HCT116 (cell line): ENCODE data around the gene PLEKHH2. TPM values are rescaled to one million over a fixed set of nuclear protein-coding genes. Genes with fewer than 3 reads are reported as not detected.

Experiments used
- ATAC-seq: fragments of 200-7000 bp; cut with Tn5 transposase; 2 replicates; pipeline ENCODE4 v1.9.1; 2020; ENCODE audit warnings: mild to moderate bottlenecking, moderate library complexity
- BruUV-seq: library from RNA; stranded (reverse); fragments of 400-500 nt; replicated peaks from 2 replicates; lab custom pipeline; 2021; lab: Mats Ljungman, UMichigan
- CTCF ChIA-PET: fragments of 300-600 bp; sonication (Branson Sonifier 250); formaldehyde crosslinking; loops from one replicate; lab custom pipeline; 2021; ENCODE audit warnings: antibody characterized with exemption; lab: Charles Lee
- POLR2A ChIA-PET: fragments of 300-600, 350-600 bp; sonication (Branson Sonifier 250); formaldehyde crosslinking; loops from one replicate; lab custom pipeline; 2021; ENCODE audit warnings: antibody characterized with exemption; lab: Charles Lee
- RAD21 ChIA-PET, 2 experiments: fragments of 300-600 bp; sonication (Branson Sonifier 250); formaldehyde crosslinking; loops; one replicate each; lab custom pipeline; 2023; ENCODE audit warnings: low total read pairs in 2 of 2; ENCODE audit not compliant: uncharacterized antibody in 2 of 2, unreplicated experiment in 2 of 2, low non-redundant PET in 1 of 2; lab: Charles Lee
- DNase-seq: peaks from one replicate; pipeline ENCODE4 v3.0.0-alpha.2; 2010; ENCODE audit warnings: low read depth, low spot score
- H2AFZ ChIP-seq: fragments of 200-600 bp; shearing (Covaris generic), sonication (generic); 2 replicates; pipeline ENCODE4 v1.6.1; 2017; ENCODE audit warnings: low read depth, mixed run types, mixed read lengths, antibody characterized with exemption, low read length; ENCODE audit not compliant: poor library complexity, severe bottlenecking
- H3K27ac ChIP-seq: 2 replicates; pipeline ENCODE4 v1.5.1; 2012; ENCODE audit warnings: low read depth, low read length
- H3K27me3 ChIP-seq: fragments of 200-600 bp; sonication (generic); 2 replicates; pipeline ENCODE4 v1.6.1; 2016; ENCODE audit warnings: mixed run types, low read length, mixed read lengths; ENCODE audit not compliant: insufficient read depth
- H3K36me3 ChIP-seq, 2 experiments: fragments of 200-500 bp in 1 of 2; fragments of 200-600 bp in 1 of 2; sonication (Bioruptor generic) in 1 of 2; sonication (generic) in 1 of 2; 2 replicates each; pipeline versions ENCODE4 v1.5.1 to v1.6.1; 2014 to 2016; ENCODE audit warnings: low read length in 2 of 2, inconsistent platforms in 1 of 2, mixed read lengths in 1 of 2, mixed run types in 1 of 2; ENCODE audit not compliant: insufficient read depth in 2 of 2, control insufficient read depth in 1 of 2
- H3K4me1 ChIP-seq, 2 experiments: fragments of 200-600 bp in 1 of 2; sonication (generic) in 1 of 2; 2 replicates each; pipeline versions ENCODE4 v1.5.1 to v1.6.1; 2012 to 2017; ENCODE audit warnings: low read length in 2 of 2, inconsistent platforms in 1 of 2, mild to moderate bottlenecking in 1 of 2, mixed read lengths in 1 of 2, mixed run types in 1 of 2, moderate library complexity in 1 of 2; ENCODE audit not compliant: insufficient read depth in 2 of 2, control insufficient read depth in 1 of 2
- H3K4me2 ChIP-seq: fragments of 200-600 bp; sonication (generic); 2 replicates; pipeline ENCODE4 v1.6.1; 2017; ENCODE audit warnings: mixed run types, low read length, mixed read lengths
- H3K4me3 ChIP-seq, 2 experiments: fragments of 200-600 bp in 1 of 2; sonication (generic) in 1 of 2; replicated peaks in 1 of 2; 2 replicates each; pipeline ENCODE4 v1.5.1; 2011 to 2016; ENCODE audit warnings: low read length in 2 of 2, control low read depth in 1 of 2, low read depth in 1 of 2, mild to moderate bottlenecking in 1 of 2, mixed read lengths in 1 of 2, mixed run types in 1 of 2
- H3K79me2 ChIP-seq: fragments of 200-600 bp; sonication (generic); 2 replicates; pipeline ENCODE4 v1.6.1; 2017; ENCODE audit warnings: mild to moderate bottlenecking, mixed run types, low read length, moderate library complexity, mixed read lengths; ENCODE audit not compliant: insufficient read depth
- H3K9ac ChIP-seq: fragments of 200-600 bp; sonication (generic); 2 replicates; pipeline ENCODE4 v1.6.1; 2016; ENCODE audit warnings: low read length, mixed read lengths
- H3K9me2 ChIP-seq: fragments of 200-600 bp; sonication (generic), shearing (Covaris generic); 2 replicates; pipeline ENCODE4 v1.6.1; 2017; ENCODE audit warnings: mixed run types, mild to moderate bottlenecking, moderate library complexity; ENCODE audit not compliant: insufficient read depth
- H3K9me3 ChIP-seq, 2 experiments: fragments of 200-500 bp in 1 of 2; fragments of 200-600 bp in 1 of 2; sonication (Bioruptor generic) in 1 of 2; sonication (generic) in 1 of 2; 2 replicates each; pipeline ENCODE4 v1.6.1; 2014 to 2017; ENCODE audit warnings: low read length in 2 of 2, mixed read lengths in 2 of 2, inconsistent platforms in 1 of 2, low read depth in 1 of 2, mild to moderate bottlenecking in 1 of 2, mixed run types in 1 of 2, moderate library complexity in 1 of 2; ENCODE audit not compliant: control insufficient read depth in 1 of 2, insufficient read depth in 1 of 2
- H4K20me1 ChIP-seq: fragments of 200-600 bp; sonication (generic), shearing (Covaris generic); 2 replicates; pipeline ENCODE4 v1.6.1; 2017; ENCODE audit warnings: mixed run types, mild to moderate bottlenecking, moderate library complexity; ENCODE audit not compliant: insufficient read depth
- ATF3 ChIP-seq: IDR thresholded peaks from 2 replicates; pipeline ENCODE4 v1.6.1; 2012
- CEBPB ChIP-seq: IDR thresholded peaks from 2 replicates; pipeline ENCODE4 v1.6.1; 2012; ENCODE audit warnings: low read depth
- CTCF ChIP-seq, 3 experiments: fragments of 200-600 bp in 1 of 3; sonication (generic) in 1 of 3; IDR thresholded peaks in 2 of 3; conservative IDR thresholded peaks in 1 of 3; 2 replicates each; pipeline ENCODE4 v1.5.1; 2012 to 2017; ENCODE audit warnings: low read depth in 2 of 3, low read length in 2 of 3, antibody characterized with exemption in 1 of 3, borderline replicate concordance in 1 of 3, control low read depth in 1 of 3, mild to moderate bottlenecking in 1 of 3, mixed read lengths in 1 of 3, mixed run types in 1 of 3, moderate library complexity in 1 of 3; ENCODE audit not compliant: insufficient read depth in 1 of 3
- EZH2phosphoT487 ChIP-seq: fragments of 200-600 bp; IDR thresholded peaks from 2 replicates; pipeline ENCODE4 v1.6.1; 2018; ENCODE audit warnings: antibody characterized with exemption, borderline replicate concordance
- JUND ChIP-seq: IDR thresholded peaks from 2 replicates; pipeline ENCODE4 v1.6.1; 2012
- POLR2AphosphoS5 ChIP-seq: IDR thresholded peaks from 2 replicates; pipeline ENCODE4 v1.6.1; 2011; ENCODE audit warnings: mild to moderate bottlenecking, low read depth, low read length, moderate library complexity
- RAD21 ChIP-seq: IDR thresholded peaks from 2 replicates; pipeline ENCODE4 v1.6.1; 2012; ENCODE audit warnings: low read depth, mild to moderate bottlenecking
- SP1 ChIP-seq: IDR thresholded peaks from 2 replicates; pipeline ENCODE4 v1.6.1; 2012; ENCODE audit warnings: low read depth
- SRF ChIP-seq: IDR thresholded peaks from 2 replicates; pipeline ENCODE4 v1.6.1; 2012; ENCODE audit warnings: low read depth
- ZNF274 ChIP-seq: fragments of 200-500 bp; sonication (Bioruptor generic); IDR thresholded peaks from 2 replicates; pipeline ENCODE4 v1.6.1; 2014; ENCODE audit warnings: mild to moderate bottlenecking, low read depth, low read length, inconsistent platforms
- intact Hi-C: fragments of 100-400 bp; cut with micrococcal nuclease; formaldehyde crosslinking; loops from 2 replicates; pipeline ENCODE4 v1.10.0; 2022
- total RNA-seq: library from RNA; stranded (reverse); gene quantifications from one replicate; pipeline ENCODE4 v1.2.1, GENCODE V29; 2021; ENCODE audit not compliant: unreplicated experiment

The PLEKHH2 gene
- total RNA-seq, 1 experiment from 2014 or later = 7.8 TPM

- Histone ChIP-seq H3K4me2 (no peak overlapping the region), H3K79me2 (no peaks in the 10 kb centered on the region), H3K27me3 (no peaks in the 10 kb centered on the region), H3K4me1 (peaks cover 0 to 4% of the 10 kb centered on the region in 2 experiments; a peak in 1 of 4 replicates), H3K27ac (no peak overlapping the region), H3K9me2 (no peaks in the 10 kb centered on the region), H3K9me3 (no peaks in the 10 kb centered on the region), H2AFZ (peak overlapping the region; percentile 97), H3K9ac (no peak overlapping the region), H4K20me1 (no peaks in the 10 kb centered on the region), H3K36me3 (no peaks in the 10 kb centered on the region), H3K4me3 (no peak overlapping the region)
- no peak for ATAC-seq
- no TSS peak for BruUV-seq
- RAD21 ChIA-PET = interaction anchor here in 1 of 2 experiments (0.6 kb wide), 1 partner anchor 687 kb away, joined by 3 read pairs; no protein-coding TSS in a partner anchor
- DNase-seq = no peak
- CTCF ChIA-PET = interaction anchor here (1.2 to 1.7 kb wide), 3 partner anchors 9 to 301 kb away, joined by 3 to 27 read pairs (median 8); partner anchors contain the start of gene THADA
- POLR2A ChIA-PET = interaction anchor here (2.3 kb wide), 1 partner anchor 9 kb away, joined by 27 read pairs; the partner anchor contains the start of gene THADA
- TF ChIP-seq RAD21 (no peak), CEBPB (no peak), EZH2phosphoT487 (no peak), ZNF274 (no peak), JUND (no peak), SRF (no peak), ATF3 (no peak), SP1 (no peak)
- intact Hi-C loops = loop anchor here (5.0 kb wide), 1 partner anchor 659 kb away; no protein-coding TSS in a partner anchor
Measured at GRCh38 chr2:43605851-43606250, 31.2 kb upstream of the PLEKHH2 start.

- BruUV-seq = no TSS peak
- Histone ChIP-seq H3K4me2 (no peak overlapping the region), H3K4me1 (peaks cover 0 to 4% of the 10 kb centered on the region in 2 experiments; a peak in 1 of 4 replicates), H3K79me2 (no peaks in the 10 kb centered on the region), H3K9ac (no peak overlapping the region), H2AFZ (peak overlapping the region; percentile 90), H4K20me1 (no peaks in the 10 kb centered on the region), H3K9me2 (no peaks in the 10 kb centered on the region), H3K27me3 (no peaks in the 10 kb centered on the region), H3K9me3 (no peaks in the 10 kb centered on the region), H3K36me3 (no peaks in the 10 kb centered on the region), H3K27ac (no peak overlapping the region)
- RAD21 ChIA-PET = interaction anchor here in 1 of 2 experiments (0.6 kb wide), 1 partner anchor 663 kb away, joined by 3 read pairs; no protein-coding TSS in a partner anchor
- CTCF ChIA-PET = interaction anchor here (1.4 kb wide), 1 partner anchor 13 kb away, joined by 5 read pairs; the partner anchor contains the start of gene THADA
- POLR2A ChIA-PET = no interaction called here
- DNase-seq (peak; percentile 37), ATAC-seq (peak; percentile 83)
- TF ChIP-seq POLR2AphosphoS5 (no peak), CTCF (IDR thresholded peaks at IDR 0.05 in 2 of 3, conservative IDR thresholded peaks at IDR 0.05 in 1 of 3; ENCODE audit: borderline replicate concordance in 1 of 3, insufficient read depth in 1 of 3, low read depth in 2 of 3, low read length in 2 of 3) (peak; percentile 63 to 72 (median 68); a peak in 5 of 6 replicates), RAD21 (peak; percentile 76)
- TF ChIP-seq, all 23 proteins: peak for 2
- intact Hi-C loops = loop anchor here (1.0 to 5.0 kb wide), 2 partner anchors 662 to 781 kb away; no protein-coding TSS in a partner anchor
- no peak overlapping the region for H3K4me3 ChIP-seq
Measured at GRCh38 chr2:43609290-43609918, 27.7 kb upstream of the PLEKHH2 start.
